Upper lobe of left lung (tissue), 4 donors: ENCODE results near the gene KCNQ4.

Source experiments
- POLR2AphosphoS5 ChIP-seq, 2 donors: sonication (generic); formaldehyde crosslinking; IDR thresholded peaks; one replicate each; pipeline ENCODE4 v1.5.1; 2017; ENCODE audit warnings: antibody characterized with exemption in 2 of 2
- TF ChIP-seq, protein P1 (sequence below), 6 experiments: fragments of 450-650 bp in 4 of 6; fragments of 200-600 bp in 2 of 6; sonication (generic) in 2 of 6; IDR thresholded peaks; one replicate each; pipeline ENCODE4 v1.5.1; 2016 to 2019; ENCODE audit warnings: antibody characterized with exemption in 6 of 6

DNA sequence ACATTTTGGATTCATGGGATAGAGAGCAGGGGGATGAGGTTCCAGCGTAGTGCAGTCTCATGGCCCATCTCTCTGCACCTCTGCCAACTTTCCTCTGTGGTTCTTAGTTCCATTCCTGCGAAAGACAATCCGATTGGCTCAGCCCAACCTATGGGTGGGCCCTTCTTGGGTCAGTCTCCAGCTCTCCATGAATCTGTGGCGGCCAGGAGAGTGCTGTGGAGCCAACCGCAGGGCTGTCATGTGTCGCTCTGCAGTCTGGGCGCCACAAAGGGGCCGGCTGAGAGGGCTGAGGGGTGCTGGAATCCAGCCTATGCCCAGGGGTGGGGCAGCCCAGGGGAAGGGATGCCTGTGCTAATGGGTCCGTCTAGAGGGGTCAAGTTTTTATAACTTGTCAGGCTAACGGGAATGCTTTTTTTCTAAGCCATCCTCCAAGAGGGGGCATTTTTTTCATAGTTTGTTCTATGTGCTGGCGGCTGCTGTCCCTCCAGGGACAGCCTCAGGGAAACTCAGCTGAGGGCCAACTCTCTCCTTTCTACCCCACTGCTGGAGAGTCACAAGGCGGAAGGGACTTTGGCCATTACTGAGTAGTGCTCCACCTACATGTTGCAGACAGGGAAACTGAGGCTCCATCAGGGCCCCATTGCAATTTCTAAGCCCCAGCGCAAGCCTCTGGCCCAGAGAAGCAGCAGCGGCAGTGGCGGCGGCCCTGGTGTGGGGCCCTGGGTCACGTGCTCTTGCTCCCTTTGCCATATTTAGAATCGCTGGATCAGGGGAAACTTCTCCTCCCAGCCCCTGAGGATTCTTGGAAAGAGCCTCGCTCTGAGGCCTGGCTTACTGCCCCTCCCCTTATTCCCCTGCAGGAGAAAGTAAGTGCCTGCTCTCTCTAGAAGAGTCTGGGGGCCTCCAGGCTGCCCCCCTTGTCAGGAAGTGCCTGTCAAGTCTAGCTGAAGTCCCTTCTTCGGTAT is 23.4 kb downstream of the KCNQ4 start:
- TF ChIP-seq, protein P1, sequence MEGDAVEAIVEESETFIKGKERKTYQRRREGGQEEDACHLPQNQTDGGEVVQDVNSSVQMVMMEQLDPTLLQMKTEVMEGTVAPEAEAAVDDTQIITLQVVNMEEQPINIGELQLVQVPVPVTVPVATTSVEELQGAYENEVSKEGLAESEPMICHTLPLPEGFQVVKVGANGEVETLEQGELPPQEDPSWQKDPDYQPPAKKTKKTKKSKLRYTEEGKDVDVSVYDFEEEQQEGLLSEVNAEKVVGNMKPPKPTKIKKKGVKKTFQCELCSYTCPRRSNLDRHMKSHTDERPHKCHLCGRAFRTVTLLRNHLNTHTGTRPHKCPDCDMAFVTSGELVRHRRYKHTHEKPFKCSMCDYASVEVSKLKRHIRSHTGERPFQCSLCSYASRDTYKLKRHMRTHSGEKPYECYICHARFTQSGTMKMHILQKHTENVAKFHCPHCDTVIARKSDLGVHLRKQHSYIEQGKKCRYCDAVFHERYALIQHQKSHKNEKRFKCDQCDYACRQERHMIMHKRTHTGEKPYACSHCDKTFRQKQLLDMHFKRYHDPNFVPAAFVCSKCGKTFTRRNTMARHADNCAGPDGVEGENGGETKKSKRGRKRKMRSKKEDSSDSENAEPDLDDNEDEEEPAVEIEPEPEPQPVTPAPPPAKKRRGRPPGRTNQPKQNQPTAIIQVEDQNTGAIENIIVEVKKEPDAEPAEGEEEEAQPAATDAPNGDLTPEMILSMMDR (IDR thresholded peaks at IDR 0.05) = no peak
- no peak for TF ChIP-seq POLR2AphosphoS5 (IDR thresholded peaks at IDR 0.05)
